HG03280 (cell line): ENCODE measurements around the gene JPT2.

Experiments used
- ATAC-seq: cut with Tn5 transposase; IDR thresholded peaks from one replicate; pipeline ENCODE4 v1.9.1; 2021; ENCODE audit warnings: mild to moderate bottlenecking, moderate library complexity; ENCODE audit not compliant: unreplicated experiment

The JPT2 gene

GRCh38 chr16:1651094-1651973, 26.7 kb upstream of the JPT2 start:
- no peak for ATAC-seq

- ATAC-seq: no peak
Measured at GRCh38 chr16:1651974-1652312, 26.1 kb upstream of the JPT2 start.

GRCh38 chr16:1653023-1653422, 25.1 kb upstream of the JPT2 start:
- ATAC-seq: no peak

- no peak for ATAC-seq
Measured at GRCh38 chr16:1654505-1655268, 23.4 kb upstream of the JPT2 start.

- ATAC-seq: no peak
Measured at GRCh38 chr16:1655269-1655807, 22.7 kb upstream of the JPT2 start.

GRCh38 chr16:1655909-1656807, 21.9 kb upstream of the JPT2 start:
- ATAC-seq: no peak

- ATAC-seq: no peak
Measured at GRCh38 chr16:1656808-1657617, 21.1 kb upstream of the JPT2 start.

GRCh38 chr16:1657841-1658240, 20.2 kb upstream of the JPT2 start:
- ATAC-seq: no peak

- ATAC-seq: no peak
Measured at GRCh38 chr16:1659031-1659430, 19.0 kb upstream of the JPT2 start.

GRCh38 chr16:1661826-1662225, 16.3 kb upstream of the JPT2 start:
- ATAC-seq: no peak

- ATAC-seq: no peak
Measured at GRCh38 chr16:1662543-1662942, 15.5 kb upstream of the JPT2 start.

GRCh38 chr16:1665829-1666228, 12.2 kb upstream of the JPT2 start:
- ATAC-seq: no peak

GRCh38 chr16:1666316-1666715, 11.8 kb upstream of the JPT2 start:
- no peak for ATAC-seq

- ATAC-seq: no peak
Measured at GRCh38 chr16:1667271-1667670, 10.8 kb upstream of the JPT2 start.

- ATAC-seq: no peak
Measured at GRCh38 chr16:1667916-1668315, 10.2 kb upstream of the JPT2 start.

- no peak for ATAC-seq
Measured at GRCh38 chr16:1668612-1669319, 9.3 kb upstream of the JPT2 start.

GRCh38 chr16:1669698-1670097, 8.4 kb upstream of the JPT2 start:
- ATAC-seq: no peak

- ATAC-seq: no peak
Measured at GRCh38 chr16:1670371-1670770, 7.7 kb upstream of the JPT2 start.

- no peak for ATAC-seq
Measured at GRCh38 chr16:1670866-1671265, 7.2 kb upstream of the JPT2 start.
